SJCRH30 (cell line): ENCODE data around the gene MMS19. TPM values are rescaled to one million over a fixed set of nuclear protein-coding genes. Genes with fewer than 3 reads are reported as not detected.
A peak's percentile ranks its signal among the peaks of the same experiment; 100 is the strongest.

Source experiments
- DNase-seq, 2 experiments: peaks; one replicate each; pipeline ENCODE4 v3.0.0-alpha.2; 2015 to 2020
- H3K27ac ChIP-seq: fragments of 250-450 bp; sonication (Bioruptor Pico); 2 replicates; pipeline ENCODE4 v1.5.1; 2020; ENCODE audit warnings: mild to moderate bottlenecking, moderate library complexity
- H3K27me3 ChIP-seq: fragments of 250-450 bp; sonication (Bioruptor Pico); 2 replicates; pipeline ENCODE4 v1.5.1; 2020; ENCODE audit warnings: mild to moderate bottlenecking, moderate library complexity
- H3K36me3 ChIP-seq: fragments of 250-450 bp; sonication (Bioruptor Pico); 2 replicates; pipeline ENCODE4 v1.5.1; 2020; ENCODE audit warnings: mild to moderate bottlenecking, moderate library complexity
- H3K4me1 ChIP-seq: fragments of 250-450 bp; sonication (Bioruptor Pico); 2 replicates; pipeline ENCODE4 v1.5.1; 2020; ENCODE audit warnings: mild to moderate bottlenecking, moderate library complexity
- H3K4me3 ChIP-seq: fragments of 250-450 bp; sonication (Bioruptor Pico); 2 replicates; pipeline ENCODE4 v1.5.1; 2020; ENCODE audit warnings: mild to moderate bottlenecking, moderate library complexity
- H3K9me3 ChIP-seq: fragments of 250-450 bp; sonication (Bioruptor Pico); replicated peaks from 2 replicates; pipeline ENCODE4 v1.5.1; 2020; ENCODE audit warnings: mild to moderate bottlenecking, moderate library complexity
- total RNA-seq: library from RNA; depleted of rRNA; stranded (reverse); fragments of >200 nt; shearing (Covaris generic); gene quantifications from 2 replicates; pipeline ENCODE4 v1.2.3, GENCODE V29; 2014

MMS19 gene
- total RNA-seq, 1 experiment from 2014 or later: 83.7 TPM

- H3K4me1 ChIP-seq: peaks cover 34% of the 10 kb centered on the region
- no peaks in the 10 kb centered on the region for H3K36me3 ChIP-seq
- H3K27ac ChIP-seq: peak overlapping the region; percentile 86
- no peaks in the 10 kb centered on the region for H3K27me3 ChIP-seq
- no peak for DNase-seq
- peak overlapping the region; percentile 32 for H3K4me3 ChIP-seq
- no peaks in the 10 kb centered on the region for H3K9me3 ChIP-seq
Observed at GRCh38 chr10:97517778-97518300, 19.6 kb upstream of the MMS19 start.

- H3K4me1 ChIP-seq: peaks cover 35% of the 10 kb centered on the region
- H3K4me3 ChIP-seq: no peak overlapping the region
- H3K27me3 ChIP-seq: no peaks in the 10 kb centered on the region
- H3K36me3 ChIP-seq: no peaks in the 10 kb centered on the region
- DNase-seq: no peak
- H3K27ac ChIP-seq: peak overlapping the region; percentile 86
- no peaks in the 10 kb centered on the region for H3K9me3 ChIP-seq
Observed at GRCh38 chr10:97517096-97517750, 19.0 kb upstream of the MMS19 start.

GRCh38 chr10:97515271-97515978 is 17.2 kb upstream of the MMS19 start:
- Histone ChIP-seq H3K4me1 (peaks cover 35% of the 10 kb centered on the region), H3K27me3 (no peaks in the 10 kb centered on the region), H3K4me3 (no peak overlapping the region), H3K9me3 (no peaks in the 10 kb centered on the region), H3K36me3 (no peaks in the 10 kb centered on the region), H3K27ac (no peak overlapping the region)
- DNase-seq: no peak

GRCh38 chr10:97514344-97514743 is 16.1 kb upstream of the MMS19 start:
- Histone ChIP-seq H3K36me3 (no peaks in the 10 kb centered on the region), H3K27me3 (no peaks in the 10 kb centered on the region), H3K9me3 (no peaks in the 10 kb centered on the region), H3K4me1 (peaks cover 26% of the 10 kb centered on the region), H3K4me3 (no peak overlapping the region), H3K27ac (no peak overlapping the region)
- DNase-seq: no peak

- H3K4me3 ChIP-seq: no peak overlapping the region
- H3K27ac ChIP-seq: no peak overlapping the region
- H3K27me3 ChIP-seq: no peaks in the 10 kb centered on the region
- H3K4me1 ChIP-seq: peaks cover 15% of the 10 kb centered on the region
- DNase-seq: no peak
- H3K9me3 ChIP-seq: no peaks in the 10 kb centered on the region
- H3K36me3 ChIP-seq: no peaks in the 10 kb centered on the region
Observed at GRCh38 chr10:97512993-97513392, 14.8 kb upstream of the MMS19 start.

DNA sequence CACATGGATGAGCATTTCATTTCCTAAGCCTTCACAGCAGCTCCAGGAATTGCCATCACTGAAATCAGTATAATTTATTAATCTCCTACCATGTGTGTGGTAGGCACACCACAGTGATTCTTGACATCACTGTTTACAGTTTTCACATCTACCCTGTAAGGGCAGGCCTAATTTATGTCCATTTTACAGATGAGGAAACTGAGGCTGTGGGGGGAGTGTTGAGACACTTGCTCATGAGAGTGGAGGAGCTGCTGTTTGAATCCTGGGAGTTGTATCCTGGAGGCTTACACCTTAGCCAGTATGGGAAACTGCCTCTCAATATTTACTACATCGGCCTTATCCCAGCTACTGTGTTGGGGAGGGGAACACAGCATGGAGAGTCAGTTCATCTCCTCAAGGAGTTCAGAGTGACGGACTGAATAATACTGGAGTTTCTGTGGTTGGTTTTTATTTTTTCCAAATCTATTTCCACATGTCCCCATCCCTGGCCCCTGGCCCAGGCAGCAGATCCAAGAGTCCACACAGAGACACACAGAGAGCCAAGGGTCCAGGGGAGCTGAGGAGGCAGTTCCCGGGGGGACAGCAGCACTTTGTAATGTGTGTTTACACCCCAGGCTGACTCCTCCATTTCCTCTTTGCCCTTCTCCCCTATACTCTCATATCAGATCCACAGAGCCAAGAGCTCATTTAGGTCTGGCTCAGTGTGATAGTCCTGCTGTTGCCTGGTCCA is 13.7 kb upstream of the MMS19 start:
- Histone ChIP-seq H3K4me3 (no peak overlapping the region), H3K9me3 (no peaks in the 10 kb centered on the region), H3K27ac (no peak overlapping the region), H3K27me3 (no peaks in the 10 kb centered on the region), H3K36me3 (no peaks in the 10 kb centered on the region), H3K4me1 (peaks cover 6% of the 10 kb centered on the region)
- DNase-seq: no peak

DNA sequence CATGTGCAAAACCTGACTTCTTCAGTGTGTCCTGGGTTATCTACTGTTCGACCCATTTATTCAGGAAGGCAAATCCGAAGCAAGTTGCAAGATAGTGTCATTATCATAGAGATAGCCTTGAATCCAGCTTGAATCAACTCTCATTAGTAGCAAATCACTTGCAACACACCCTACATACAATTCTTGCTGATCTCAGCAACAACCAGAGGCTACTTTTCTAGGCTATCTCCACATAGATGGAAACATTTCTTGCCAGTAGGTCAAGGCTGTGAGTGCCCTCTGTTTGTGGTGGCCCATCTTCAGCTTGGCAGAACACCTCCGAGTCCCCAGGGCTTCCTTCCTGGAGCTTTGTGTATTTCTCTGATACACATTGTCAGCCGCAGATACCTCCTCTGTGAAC is 12.5 kb upstream of the MMS19 start:
- Histone ChIP-seq H3K4me1 (peaks cover 6% of the 10 kb centered on the region), H3K36me3 (no peaks in the 10 kb centered on the region), H3K27ac (no peak overlapping the region), H3K4me3 (no peak overlapping the region), H3K27me3 (no peaks in the 10 kb centered on the region), H3K9me3 (no peaks in the 10 kb centered on the region)
- DNase-seq: no peak

- Histone ChIP-seq H3K4me3 (no peak overlapping the region), H3K27me3 (no peaks in the 10 kb centered on the region), H3K36me3 (no peaks in the 10 kb centered on the region), H3K9me3 (no peaks in the 10 kb centered on the region), H3K4me1 (peaks cover 6% of the 10 kb centered on the region), H3K27ac (no peak overlapping the region)
- no peak for DNase-seq
Observed at GRCh38 chr10:97509120-97509680, 11.0 kb upstream of the MMS19 start.

DNA sequence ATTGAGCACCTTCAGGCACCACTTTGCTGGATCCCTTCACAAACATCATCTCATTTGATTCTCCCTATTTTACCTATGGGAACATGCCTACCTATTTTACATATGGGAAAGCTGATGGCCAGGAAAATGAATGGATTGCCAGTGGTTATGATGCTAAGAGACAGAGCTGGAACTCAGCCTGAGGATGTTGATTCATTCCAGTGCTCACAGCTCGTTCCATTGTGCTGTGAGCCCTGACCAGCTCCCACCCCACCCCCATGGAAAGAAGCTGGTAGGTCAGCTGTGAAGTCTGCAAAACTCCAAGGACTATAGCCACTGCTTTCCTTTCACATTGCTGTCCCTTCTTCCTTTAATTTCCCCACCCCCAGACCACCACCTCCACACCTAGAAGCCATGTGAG is 10.1 kb upstream of the MMS19 start:
- Histone ChIP-seq H3K9me3 (no peaks in the 10 kb centered on the region), H3K4me3 (no peak overlapping the region), H3K27ac (no peak overlapping the region), H3K4me1 (peaks cover 6% of the 10 kb centered on the region), H3K27me3 (no peaks in the 10 kb centered on the region), H3K36me3 (no peaks in the 10 kb centered on the region)
- no peak for DNase-seq

DNA sequence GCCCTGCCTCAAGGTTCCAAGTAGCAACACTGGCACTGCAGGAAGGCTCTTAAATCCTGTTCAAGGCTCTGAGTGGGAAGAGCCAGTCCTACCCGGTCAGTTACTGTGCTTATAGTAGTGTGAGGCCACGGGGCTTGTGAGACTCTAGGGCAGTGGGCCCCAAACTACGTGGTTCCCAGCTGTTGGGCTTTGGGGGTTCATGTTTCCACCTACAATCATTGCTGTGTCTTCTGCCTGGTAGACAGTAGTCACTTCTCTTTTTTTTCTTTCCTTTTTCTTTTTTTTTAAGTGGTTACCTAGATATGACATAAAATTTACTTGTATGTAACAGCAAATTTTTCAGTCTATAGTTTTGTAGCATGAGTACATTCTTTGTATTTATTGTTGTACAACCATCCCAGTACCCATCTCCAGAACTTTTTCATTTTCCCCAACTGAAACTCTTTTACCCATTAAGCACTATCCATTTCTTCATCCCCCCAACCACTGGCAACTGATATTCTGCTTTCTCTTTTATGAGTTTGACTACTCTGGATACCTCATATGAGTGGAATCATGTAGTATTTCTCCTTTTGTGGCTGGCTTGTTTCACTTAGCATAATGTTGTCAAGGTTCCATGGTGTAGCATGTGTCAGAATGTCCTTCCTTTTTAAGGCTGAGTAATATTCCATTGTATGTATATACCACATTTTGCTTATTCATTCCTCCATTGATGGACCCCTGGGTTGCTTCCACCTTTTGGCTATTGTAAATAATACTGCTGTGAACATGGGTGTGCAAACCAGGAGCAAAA is 8.2 kb upstream of the MMS19 start:
- Histone ChIP-seq H3K27me3 (no peaks in the 10 kb centered on the region), H3K27ac (no peak overlapping the region), H3K36me3 (no peaks in the 10 kb centered on the region), H3K9me3 (no peaks in the 10 kb centered on the region), H3K4me3 (no peak overlapping the region), H3K4me1 (0 out of 2 replicates have a peak, but pooled peaks cover 5% of the 10 kb centered on the region)
- DNase-seq: peak in 1 of 2 experiments; percentile 34

- H3K4me1 ChIP-seq: peaks cover 6% of the 10 kb centered on the region; the same call in 1 of the 2 replicates
- H3K9me3 ChIP-seq: no peaks in the 10 kb centered on the region
- no peaks in the 10 kb centered on the region for H3K36me3 ChIP-seq
- no peaks in the 10 kb centered on the region for H3K27me3 ChIP-seq
- DNase-seq: no peak
- no peak overlapping the region for H3K4me3 ChIP-seq
- H3K27ac ChIP-seq: no peak overlapping the region
Observed at GRCh38 chr10:97505152-97505551, 6.9 kb upstream of the MMS19 start.

DNA sequence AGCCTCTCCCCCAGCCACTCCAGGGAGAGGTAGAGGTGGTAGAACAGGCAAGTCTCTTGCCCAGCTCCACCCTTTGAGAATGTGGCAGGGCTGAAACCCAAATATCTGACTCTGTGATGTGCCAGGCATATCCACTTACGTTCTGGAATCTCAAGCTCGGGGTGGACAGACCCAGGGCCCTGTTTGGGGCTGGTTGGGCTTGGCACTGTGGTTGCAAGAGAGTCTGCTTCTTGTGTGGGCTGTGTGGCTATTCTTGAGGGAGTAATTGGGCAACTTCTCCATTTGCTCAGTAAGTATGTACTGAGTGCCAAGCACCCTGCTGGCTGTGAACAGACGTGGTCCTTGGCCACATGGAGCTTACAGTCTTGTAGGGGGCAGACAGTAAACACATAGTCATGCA is 5.2 kb upstream of the MMS19 start:
- peaks cover 8% of the 10 kb centered on the region; the same call in 1 of the 2 replicates for H3K4me1 ChIP-seq
- no peak for DNase-seq
- H3K4me3 ChIP-seq: no peak overlapping the region
- H3K27ac ChIP-seq: no peak overlapping the region
- no peaks in the 10 kb centered on the region for H3K27me3 ChIP-seq
- no peaks in the 10 kb centered on the region for H3K36me3 ChIP-seq
- no peaks in the 10 kb centered on the region for H3K9me3 ChIP-seq

DNA sequence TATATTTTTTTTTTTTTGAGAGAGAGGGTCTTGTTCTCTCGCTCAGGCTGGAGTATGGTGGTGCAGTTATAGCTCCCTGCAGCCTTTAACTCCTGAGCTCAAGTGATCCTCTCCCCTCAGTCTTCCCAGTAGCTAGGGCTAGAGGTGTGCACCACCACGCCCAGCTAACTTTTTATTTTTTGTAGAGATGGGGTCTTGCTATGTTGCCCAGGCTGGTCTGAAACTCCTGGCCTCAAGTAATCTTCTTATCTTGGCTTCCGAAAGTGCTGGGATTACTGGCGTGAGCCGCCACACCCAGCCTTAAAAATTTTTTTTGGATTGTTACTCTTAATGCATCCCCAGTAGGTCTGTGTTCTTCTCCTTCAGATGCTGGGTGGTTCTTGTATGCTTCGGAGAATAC is 4.7 kb upstream of the MMS19 start:
- Histone ChIP-seq H3K27me3 (no peaks in the 10 kb centered on the region), H3K4me1 (peaks cover 8% of the 10 kb centered on the region; the same call in 1 of the 2 replicates), H3K27ac (no peak overlapping the region), H3K4me3 (no peak overlapping the region), H3K9me3 (no peaks in the 10 kb centered on the region), H3K36me3 (no peaks in the 10 kb centered on the region)
- DNase-seq: no peak

GRCh38 chr10:97500297-97500575 is 2.0 kb upstream of the MMS19 start:
- no peak for DNase-seq
- Histone ChIP-seq H3K4me1 (peaks cover 8% of the 10 kb centered on the region), H3K4me3 (peak overlapping the region; percentile 95), H3K36me3 (no peaks in the 10 kb centered on the region), H3K27me3 (no peaks in the 10 kb centered on the region), H3K27ac (no peak overlapping the region), H3K9me3 (no peaks in the 10 kb centered on the region)
